NCI-H1436 (cell line): ENCODE results near the gene ABCF1.

Experiments used
- DNase-seq: peaks from one replicate; lab custom pipeline; 2025; lab: John Stamatoyannopoulos, UW

The ABCF1 gene

GRCh38 chr6:30557683-30557981 lies 13.6 kb upstream of the ABCF1 start:
- no peak for DNase-seq

GRCh38 chr6:30560930-30561329 lies 10.3 kb upstream of the ABCF1 start:
- DNase-seq: no peak

- no peak for DNase-seq
These were observed 8.5 kb upstream of the ABCF1 start for GRCh38 chr6:30562470-30563425.

DNA sequence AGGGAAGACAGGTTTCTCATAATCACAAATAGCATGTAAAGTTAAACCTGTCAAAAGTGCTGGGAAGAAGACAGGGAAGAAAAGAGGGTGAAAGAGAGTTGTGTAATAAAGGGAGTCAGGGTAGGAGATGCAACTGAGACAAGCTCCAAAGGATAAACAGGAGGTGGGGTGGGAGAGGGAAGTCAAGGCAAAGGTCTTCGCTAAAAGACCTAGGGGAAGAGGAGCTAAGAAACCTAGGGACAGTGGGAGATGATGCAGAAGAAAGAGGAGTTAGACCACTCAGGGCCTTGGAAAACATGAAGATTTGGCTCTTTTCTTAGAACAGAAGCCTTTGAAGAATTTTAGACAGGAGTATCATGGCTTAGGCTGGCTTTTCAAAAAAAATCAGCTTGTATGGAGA lies 7.1 kb upstream of the ABCF1 start:
- DNase-seq: no peak

DNA sequence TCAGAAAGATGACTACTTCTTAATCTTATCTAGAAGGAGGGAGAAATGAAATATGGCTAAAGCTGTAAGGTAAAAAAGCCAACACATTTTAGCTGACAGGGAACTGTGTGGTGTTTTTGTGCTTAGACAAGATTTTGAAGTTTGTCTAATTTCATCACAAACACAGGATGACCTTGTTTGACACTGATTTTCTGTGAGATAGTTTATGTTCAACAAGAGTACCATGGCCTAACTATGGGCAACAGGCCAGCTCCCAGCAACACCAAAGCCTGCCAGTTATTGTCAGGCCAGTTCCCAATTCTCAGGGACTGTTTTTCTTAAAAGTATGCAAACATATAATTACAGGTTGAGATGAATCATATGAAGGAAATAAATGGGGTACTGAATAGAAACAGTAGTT lies 5.5 kb upstream of the ABCF1 start:
- no peak for DNase-seq

DNA sequence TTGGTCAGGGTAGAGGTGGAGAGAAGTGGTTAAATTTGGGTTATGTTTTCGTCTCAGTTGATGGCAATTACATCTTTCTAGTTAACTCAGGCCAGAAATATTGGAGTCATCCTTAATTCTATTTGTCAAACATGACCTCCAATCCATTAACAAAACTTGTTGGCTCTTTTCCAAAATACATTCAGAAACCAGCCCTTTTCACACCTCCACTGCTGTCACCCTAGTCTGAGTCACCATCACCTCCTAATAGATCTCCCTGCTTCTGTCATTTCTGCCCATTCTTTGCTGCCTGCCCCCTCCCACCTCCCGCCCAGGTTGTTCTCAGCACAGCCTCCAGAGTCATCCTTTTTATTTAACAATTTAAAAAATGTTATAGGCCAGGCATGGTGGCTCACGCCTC lies 3.0 kb upstream of the ABCF1 start:
- DNase-seq: no peak

- DNase-seq: no peak
These were observed 979 bp upstream of the ABCF1 start for GRCh38 chr6:30570263-30570662.

DNA sequence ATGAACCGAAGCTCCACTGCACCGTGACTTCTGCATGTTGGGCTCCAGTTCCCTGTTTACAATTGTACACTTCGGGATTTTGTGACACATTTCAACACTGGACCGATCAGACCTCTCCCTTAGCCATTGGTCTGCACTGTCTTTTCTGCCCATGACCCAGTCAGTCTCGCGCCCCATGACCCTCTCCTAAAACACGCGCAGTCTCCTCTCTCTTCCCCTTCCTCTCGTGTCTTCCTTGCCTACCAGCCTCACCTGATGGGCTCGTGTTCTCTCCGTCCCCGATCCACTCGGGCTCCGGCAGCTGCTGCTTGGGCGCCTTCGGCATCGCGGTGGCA lies 535 bp upstream of the ABCF1 start:
- no peak for DNase-seq

GRCh38 chr6:30571762-30572082 lies 480 bp downstream of the ABCF1 start:
- DNase-seq: no peak

DNA sequence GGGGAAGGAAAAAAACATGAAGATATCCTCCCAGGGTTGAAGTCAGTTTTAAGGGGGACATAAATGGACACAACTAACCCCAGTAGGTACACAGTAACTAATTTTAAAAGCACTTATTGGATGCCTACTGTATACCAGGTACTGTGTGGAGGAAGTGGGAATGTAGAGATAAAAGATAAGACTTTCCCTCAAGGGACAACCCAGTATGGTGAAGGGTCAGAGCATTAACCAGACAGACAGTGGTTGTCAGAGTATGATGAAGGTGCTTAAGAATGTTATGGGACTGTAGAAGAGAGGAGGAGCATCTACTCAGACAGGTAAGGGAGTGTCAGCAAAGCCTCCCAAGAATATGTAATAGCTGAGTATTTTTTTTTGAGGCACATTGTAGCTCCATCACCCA lies 906 bp downstream of the ABCF1 start:
- DNase-seq: no peak

- no peak for DNase-seq
These were observed 1.9 kb downstream of the ABCF1 start for GRCh38 chr6:30573113-30573512.

GRCh38 chr6:30578051-30578450 lies 6.8 kb downstream of the ABCF1 start:
- no peak for DNase-seq

GRCh38 chr6:30583921-30584320 lies 12.7 kb downstream of the ABCF1 start:
- no peak for DNase-seq

GRCh38 chr6:30589754-30590358 lies 18.6 kb downstream of the ABCF1 start:
- no peak for DNase-seq

GRCh38 chr6:30590509-30590908 lies 19.3 kb downstream of the ABCF1 start:
- DNase-seq: no peak

GRCh38 chr6:30591008-30591407 lies 19.8 kb downstream of the ABCF1 start:
- no peak for DNase-seq

DNA sequence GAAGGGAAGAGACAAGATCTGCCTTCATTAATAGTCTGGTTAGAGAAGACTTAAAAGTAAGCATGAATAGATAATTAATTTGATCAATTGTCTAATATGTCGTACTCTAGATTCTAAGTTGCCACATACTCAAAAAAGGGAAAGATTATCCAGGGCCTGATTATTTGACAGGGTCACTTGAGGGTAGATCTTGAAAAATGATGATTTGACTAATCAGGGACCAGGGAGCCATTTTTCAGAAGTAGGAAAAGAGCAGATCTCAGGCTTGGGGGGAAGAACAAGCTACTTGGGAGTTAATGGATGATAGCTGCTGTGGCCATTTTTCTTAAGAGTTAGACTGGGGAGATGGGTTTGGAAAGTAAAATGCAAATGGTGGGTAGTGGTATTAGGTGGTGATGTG lies 21.0 kb downstream of the ABCF1 start:
- no peak for DNase-seq

- peak; percentile 60 for DNase-seq
These were observed 26.3 kb downstream of the ABCF1 start for GRCh38 chr6:30597315-30598144.

GRCh38 chr6:30598912-30599624 lies 27.8 kb downstream of the ABCF1 start:
- no peak for DNase-seq

DNA sequence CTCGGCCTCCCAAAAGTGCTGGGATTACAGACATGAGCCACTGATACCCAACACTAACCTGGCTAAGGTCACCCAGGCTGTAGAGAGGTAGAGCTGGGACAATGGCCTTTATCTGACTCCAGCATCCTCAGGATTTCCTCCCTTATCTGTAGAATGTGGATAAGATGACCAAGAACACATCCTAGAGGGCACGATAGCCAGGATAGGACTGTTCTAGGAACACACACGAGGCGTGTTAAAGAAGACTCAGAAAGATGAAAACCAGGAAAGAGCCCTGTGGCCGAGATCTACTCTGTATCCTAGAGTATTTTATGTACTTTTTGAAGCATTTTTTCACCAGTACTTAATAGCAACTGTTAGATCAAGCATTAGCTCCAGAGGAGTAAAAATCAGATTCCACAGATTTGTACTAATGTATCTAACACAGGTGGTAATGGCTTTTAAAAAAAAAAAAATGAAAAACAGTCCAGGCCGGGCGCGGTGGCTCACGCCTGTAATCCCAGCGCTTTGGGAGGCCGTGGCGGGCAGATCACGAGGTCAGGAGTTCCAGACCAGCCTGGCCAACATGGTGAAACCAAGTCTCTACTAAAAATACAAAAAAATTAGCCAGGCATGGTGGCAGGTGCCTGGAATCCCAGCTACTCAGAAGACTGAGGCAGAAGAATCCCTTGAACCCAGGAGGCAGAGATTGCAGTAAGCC lies 28.5 kb downstream of the ABCF1 start:
- no peak for DNase-seq

GRCh38 chr6:30600451-30600961 lies 29.3 kb downstream of the ABCF1 start:
- no peak for DNase-seq

DNA sequence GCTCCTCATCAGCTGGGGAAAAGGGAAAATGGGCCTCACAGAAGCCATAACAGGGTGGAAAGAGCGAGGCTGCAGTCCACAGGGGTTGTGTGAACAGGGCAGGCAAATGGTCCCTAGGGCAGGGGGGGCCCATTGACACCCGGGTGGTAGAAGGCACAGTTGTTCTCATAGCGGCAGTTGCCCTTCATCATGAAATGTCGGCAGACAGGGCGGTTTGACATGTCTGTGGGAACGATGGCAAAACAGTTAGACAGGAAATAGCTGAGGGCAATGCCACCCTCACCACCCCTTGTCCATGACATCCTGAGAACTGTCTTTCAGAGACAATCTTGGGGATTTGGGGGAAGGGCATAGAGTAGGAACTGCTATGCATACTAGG lies 30.2 kb downstream of the ABCF1 start:
- DNase-seq: no peak
